Omental fat pad (tissue), 4 donors: Measurements from ENCODE around the gene RBM25. TPM values are rescaled to one million over a fixed set of nuclear protein-coding genes. Genes with fewer than 3 reads are reported as not detected.

ENCODE experiments used
- ATAC-seq: fragments of 150-250 bp; one replicate; pipeline ENCODE4 v1.9.1; 2016; ENCODE audit warnings: mild to moderate bottlenecking, moderate library complexity; ENCODE audit not compliant: low FRiP score
- DNase-seq: peaks from one replicate; pipeline ENCODE4 v3.0.0-alpha.2; 2019; ENCODE audit warnings: low spot score
- CTCF ChIP-seq, 3 donors: fragments of 450-650 bp; IDR thresholded peaks; one replicate each; pipeline ENCODE4 v1.5.1; 2016 to 2017; ENCODE audit warnings: antibody characterized with exemption in 3 of 3, mild to moderate bottlenecking in 3 of 3, moderate library complexity in 2 of 3
- total RNA-seq, 4 donors: library from RNA; depleted of rRNA; stranded (reverse); fragments of >200 nt; gene quantifications; one replicate each; pipeline ENCODE4 v1.1.0, GENCODE V29; 2016

RBM25 gene
- total RNA-seq, 4 donors from 2014 or later, result 46.6 to 99.9 (median 65.6) TPM

GRCh38 chr14:73136085-73136386 is 77.7 kb downstream of the RBM25 start:
- TF ChIP-seq CTCF (IDR thresholded peaks at IDR 0.05), result no peak
- ATAC-seq, result no peak
- no peak for DNase-seq

- no peak for TF ChIP-seq CTCF (IDR thresholded peaks at IDR 0.05)
- DNase-seq, result peak; percentile 96
- peak; percentile 97 for ATAC-seq
Measured at GRCh38 chr14:73136387-73137225, 78.3 kb downstream of the RBM25 start, which contains the start of gene PSEN1. Gene PSEN1 (plus strand): TSS chr14:73136507. CDS start chr14:73148020, 11,513 bp downstream.

- no peak for TF ChIP-seq CTCF (IDR thresholded peaks at IDR 0.05)
- ATAC-seq (no peak), DNase-seq (no peak)
Measured at GRCh38 chr14:73140811-73141323, 82.5 kb downstream of the RBM25 start.

- DNase-seq, result no peak
- ATAC-seq, result no peak
- no peak for TF ChIP-seq CTCF (IDR thresholded peaks at IDR 0.05)
Measured at GRCh38 chr14:73142216-73142615, 83.9 kb downstream of the RBM25 start.

- ATAC-seq, result no peak
- TF ChIP-seq CTCF (IDR thresholded peaks at IDR 0.05), result no peak
Measured at GRCh38 chr14:73143003-73143402, 84.7 kb downstream of the RBM25 start.

GRCh38 chr14:73143617-73144016 is 85.3 kb downstream of the RBM25 start:
- TF ChIP-seq CTCF (IDR thresholded peaks at IDR 0.05), result no peak
- DNase-seq (no peak), ATAC-seq (no peak)

More at GRCh38 chr14:73143003-73143402, 84.7 kb downstream of the RBM25 start:
- no peak for DNase-seq

GRCh38 chr14:73145371-73145770 is 87.0 kb downstream of the RBM25 start:
- no peak for TF ChIP-seq CTCF (IDR thresholded peaks at IDR 0.05)
- DNase-seq, result no peak
- no peak for ATAC-seq
